HAP-1 (cell line): ENCODE data around the gene WDR36.

Experiments used
- DNase-seq, 2 experiments: peaks; one replicate each; pipeline ENCODE4 v3.0.0-alpha.2; 2016 to 2020; ENCODE audit warnings: low spot score in 2 of 2
- H3K27me3 ChIP-seq: fragments of 250-450 bp; sonication (Bioruptor Pico); 2 replicates; pipeline ENCODE4 v1.5.1; 2020; ENCODE audit warnings: low read depth, mild to moderate bottlenecking, moderate library complexity
- H3K36me3 ChIP-seq: fragments of 250-450 bp; sonication (Bioruptor Pico); replicated peaks from 2 replicates; pipeline ENCODE4 v1.5.1; 2020; ENCODE audit warnings: mild to moderate bottlenecking
- H3K4me1 ChIP-seq: fragments of 250-450 bp; sonication (Bioruptor Pico); 2 replicates; pipeline ENCODE4 v1.5.1; 2020; ENCODE audit warnings: mild to moderate bottlenecking
- H3K4me3 ChIP-seq: fragments of 250-450 bp; sonication (Bioruptor Pico); 2 replicates; pipeline ENCODE4 v1.5.1; 2020; ENCODE audit warnings: mild to moderate bottlenecking, moderate library complexity
- H3K9me3 ChIP-seq: fragments of 250-450 bp; sonication (Bioruptor Pico); 2 replicates; pipeline ENCODE4 v1.5.1; 2020; ENCODE audit warnings: mild to moderate bottlenecking, moderate library complexity
- in situ Hi-C: fragments of 300-500 bp; cut with MboI; formaldehyde crosslinking; loops from 3 replicates; pipeline ENCODE4 v1.14.3; 2020; ENCODE audit warnings: low sequenced_read_pairs, inconsistent platforms, mixed read lengths

The WDR36 gene

DNA sequence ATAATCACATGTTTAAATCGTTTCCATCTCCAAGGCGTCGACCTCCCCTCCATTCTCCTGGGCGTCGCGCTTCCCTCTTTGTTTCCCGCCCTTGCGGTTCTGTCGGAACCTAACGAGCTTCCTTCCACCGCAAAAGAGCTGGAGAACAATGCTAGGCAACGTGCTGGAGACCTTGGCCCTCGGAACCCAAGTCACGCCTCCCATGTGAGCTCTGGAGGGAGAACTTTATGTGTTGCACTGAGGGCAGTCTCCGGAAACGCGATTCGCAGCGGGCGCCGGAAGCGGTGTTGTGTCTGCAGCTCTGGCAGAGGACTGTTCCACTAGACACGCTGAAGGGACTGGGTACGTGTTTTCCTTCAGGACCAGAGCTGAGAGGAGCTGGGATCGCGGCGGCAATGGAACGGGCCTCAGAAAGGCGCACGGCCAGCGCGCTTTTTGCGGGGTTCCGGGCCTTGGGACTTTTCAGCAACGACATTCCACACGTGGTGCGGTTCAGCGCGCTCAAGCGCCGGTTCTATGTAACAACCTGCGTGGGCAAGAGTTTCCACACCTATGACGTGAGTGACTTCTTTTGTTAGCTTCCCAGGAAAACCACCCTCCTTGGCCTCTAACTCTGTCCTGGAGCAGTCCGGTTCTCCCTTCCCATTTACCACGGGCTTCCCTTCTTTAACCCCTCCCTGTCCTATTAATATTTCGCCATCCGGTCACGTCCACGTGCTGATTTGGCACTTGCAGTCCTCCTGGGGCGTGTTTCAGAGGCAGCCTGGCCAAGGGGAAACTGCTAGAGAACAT lies at the start of gene WDR36:
WDR36 (plus strand) TSS at position 287 of the 792 bp plus-strand sequence; CDS start at position 396, 109 bp downstream.
- in situ Hi-C loops: no loop called here
- DNase-seq: peak; percentile 87 to 92
- peaks cover 14% of the 10 kb centered on the region for H3K4me1 ChIP-seq
- no peaks in the 10 kb centered on the region for H3K9me3 ChIP-seq
- H3K4me3 ChIP-seq: peak within 1 kb of the TSS; percentile 94
- peaks cover 24% of the 10 kb centered on the region for H3K36me3 ChIP-seq
- H3K27me3 ChIP-seq: no peaks in the 10 kb centered on the region

DNA sequence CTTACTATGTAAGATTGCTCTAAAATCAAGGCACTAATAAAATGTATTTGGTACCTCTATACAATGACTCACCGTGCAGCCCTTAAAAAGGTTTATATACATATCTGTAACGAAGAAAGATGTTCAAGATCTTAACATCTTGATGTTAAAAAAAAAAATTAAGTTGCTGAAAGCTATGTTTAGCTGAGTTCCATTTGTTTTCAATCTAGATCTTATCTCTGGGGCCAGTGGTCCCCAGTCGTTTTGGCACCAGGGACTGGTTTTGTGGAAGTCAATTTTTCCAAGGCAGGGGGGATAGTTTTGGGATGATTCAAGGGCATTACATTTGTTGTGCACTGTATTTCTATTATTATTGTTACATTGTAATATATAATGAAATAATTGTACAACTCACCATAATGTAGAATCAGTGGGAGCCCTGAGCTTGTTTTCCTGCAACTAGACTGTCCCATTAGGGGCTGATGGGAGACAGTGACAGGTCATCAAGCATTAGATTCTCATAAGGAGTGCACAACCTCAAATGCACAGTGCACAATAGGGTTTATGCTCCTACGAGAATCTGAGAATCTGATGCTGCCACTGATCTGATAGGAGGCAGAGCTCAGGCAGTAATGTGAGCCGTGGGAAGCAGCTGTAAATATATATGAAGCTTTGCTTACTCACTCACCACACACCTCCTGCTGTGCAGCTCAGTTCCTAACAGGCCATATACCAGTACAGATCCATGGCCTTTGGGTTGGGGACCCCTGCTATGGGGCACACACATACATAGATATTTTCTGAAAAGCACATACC lies 48.2 kb upstream of the WDR36 start:
- no peaks in the 10 kb centered on the region for H3K9me3 ChIP-seq
- in situ Hi-C loops: no loop called here
- no peak for DNase-seq
- H3K4me1 ChIP-seq: no peaks in the 10 kb centered on the region
- H3K4me3 ChIP-seq: no peak overlapping the region
- H3K27me3 ChIP-seq: no peaks in the 10 kb centered on the region
- H3K36me3 ChIP-seq: no peaks in the 10 kb centered on the region

DNA sequence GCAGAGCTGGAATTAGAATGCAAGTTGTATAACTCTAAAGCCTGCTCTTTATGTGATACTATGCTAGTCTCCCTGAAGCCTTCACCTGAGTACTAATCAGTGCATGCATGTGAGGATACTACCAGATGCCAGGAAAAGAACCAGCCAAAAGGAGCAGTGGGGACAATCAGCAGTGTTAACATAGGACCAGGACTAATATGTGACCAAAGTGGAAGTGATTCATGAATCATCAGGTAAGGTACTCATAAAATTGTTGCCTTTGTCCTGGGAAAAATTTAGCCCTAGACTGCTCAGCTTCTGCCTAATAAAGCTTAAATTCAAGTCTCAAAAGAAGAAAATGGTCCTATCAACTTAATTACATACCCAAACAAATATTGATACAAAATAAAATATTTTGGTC lies 34.1 kb upstream of the WDR36 start:
- in situ Hi-C loops: loop anchor here (25.0 kb wide), 1 partner anchor 296 kb away; no protein-coding TSS in a partner anchor
- Histone ChIP-seq H3K36me3 (no peaks in the 10 kb centered on the region), H3K4me3 (no peak overlapping the region), H3K27me3 (peaks cover 4% of the 10 kb centered on the region), H3K9me3 (no peaks in the 10 kb centered on the region), H3K4me1 (no peaks in the 10 kb centered on the region)
- DNase-seq: no peak

DNA sequence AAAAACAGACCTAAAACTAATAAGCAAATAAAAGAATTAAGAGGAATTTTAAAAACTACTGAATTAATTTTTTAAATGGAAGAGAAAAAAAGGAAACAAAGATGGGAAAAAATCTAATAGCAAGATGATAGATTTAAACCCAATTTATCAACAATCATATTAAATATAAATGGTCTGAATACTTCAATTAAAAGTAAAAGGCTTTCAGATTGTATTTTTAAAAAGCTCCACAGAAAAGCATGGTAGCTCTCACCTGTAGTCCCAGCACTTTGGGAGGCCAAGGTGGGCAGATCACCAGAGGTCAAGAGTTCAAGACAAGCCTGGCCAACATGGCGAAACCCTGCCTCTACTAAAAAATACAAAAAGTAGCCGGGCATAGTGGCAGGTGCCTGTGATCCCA lies 32.0 kb upstream of the WDR36 start:
- no peaks in the 10 kb centered on the region for H3K9me3 ChIP-seq
- no peak for DNase-seq
- no peak overlapping the region for H3K4me3 ChIP-seq
- peaks cover 3% of the 10 kb centered on the region for H3K27me3 ChIP-seq
- in situ Hi-C loops: loop anchor here (25.0 kb wide), 1 partner anchor 298 kb away; no protein-coding TSS in a partner anchor
- no peaks in the 10 kb centered on the region for H3K4me1 ChIP-seq
- no peaks in the 10 kb centered on the region for H3K36me3 ChIP-seq

DNA sequence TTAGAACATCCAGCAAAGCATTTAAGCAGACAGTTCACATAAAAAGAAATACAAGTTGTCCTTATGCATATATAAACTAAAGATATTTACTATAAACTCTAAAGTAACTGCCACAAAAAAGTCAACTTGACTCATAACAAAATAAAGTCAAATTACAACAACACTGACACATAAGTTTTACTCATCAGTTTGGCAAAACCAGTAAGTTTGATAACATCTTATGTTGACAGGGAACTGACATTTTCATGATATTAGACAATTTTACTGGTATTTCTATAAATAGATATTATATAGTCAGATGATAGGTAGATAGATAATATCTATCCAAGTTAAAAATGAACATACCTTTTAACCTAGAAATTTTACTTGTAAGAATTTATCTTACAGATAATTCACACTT lies 30.5 kb upstream of the WDR36 start:
- Histone ChIP-seq H3K36me3 (no peaks in the 10 kb centered on the region), H3K4me3 (no peak overlapping the region), H3K4me1 (no peaks in the 10 kb centered on the region), H3K9me3 (no peaks in the 10 kb centered on the region), H3K27me3 (no peaks in the 10 kb centered on the region; the same call in 1 of the 2 replicates)
- in situ Hi-C loops: loop anchor here (25.0 kb wide), 1 partner anchor 299 kb away; no protein-coding TSS in a partner anchor
- DNase-seq: no peak

DNA sequence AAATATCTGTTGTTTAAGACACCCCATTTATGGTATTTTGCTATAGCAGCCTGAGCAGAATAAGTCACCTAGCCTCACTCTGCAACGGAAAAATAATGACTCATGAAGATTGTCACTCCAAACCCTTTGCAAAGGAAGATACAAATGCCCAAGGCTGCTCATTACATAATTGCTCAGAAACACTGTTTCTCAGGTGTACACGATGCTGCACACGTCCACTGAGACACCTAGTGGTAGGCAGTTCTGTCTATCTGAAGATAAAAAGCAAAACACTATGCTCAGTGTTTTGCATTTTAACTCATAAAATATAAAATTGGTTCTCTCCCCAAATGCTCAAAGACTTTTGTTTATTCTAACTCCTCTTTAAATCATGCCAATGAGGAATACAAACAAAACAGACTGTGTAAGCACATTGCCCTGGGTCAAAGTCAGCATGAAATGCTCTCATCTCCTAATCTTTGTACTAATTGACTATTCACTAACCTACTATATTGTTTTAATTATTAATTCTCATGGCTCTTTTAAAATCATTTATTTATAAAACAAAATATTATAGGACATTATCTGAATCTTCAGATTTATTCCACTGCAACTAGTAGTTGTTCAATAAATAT lies 28.3 kb upstream of the WDR36 start:
- peak in 1 of 2 experiments; percentile 20 for DNase-seq
- H3K27me3 ChIP-seq: peaks cover 10% of the 10 kb centered on the region
- in situ Hi-C loops: loop anchor here (25.0 kb wide), 1 partner anchor 302 kb away; no protein-coding TSS in a partner anchor
- no peak overlapping the region for H3K4me3 ChIP-seq
- H3K4me1 ChIP-seq: no peaks in the 10 kb centered on the region
- no peaks in the 10 kb centered on the region for H3K36me3 ChIP-seq
- no peaks in the 10 kb centered on the region for H3K9me3 ChIP-seq

DNA sequence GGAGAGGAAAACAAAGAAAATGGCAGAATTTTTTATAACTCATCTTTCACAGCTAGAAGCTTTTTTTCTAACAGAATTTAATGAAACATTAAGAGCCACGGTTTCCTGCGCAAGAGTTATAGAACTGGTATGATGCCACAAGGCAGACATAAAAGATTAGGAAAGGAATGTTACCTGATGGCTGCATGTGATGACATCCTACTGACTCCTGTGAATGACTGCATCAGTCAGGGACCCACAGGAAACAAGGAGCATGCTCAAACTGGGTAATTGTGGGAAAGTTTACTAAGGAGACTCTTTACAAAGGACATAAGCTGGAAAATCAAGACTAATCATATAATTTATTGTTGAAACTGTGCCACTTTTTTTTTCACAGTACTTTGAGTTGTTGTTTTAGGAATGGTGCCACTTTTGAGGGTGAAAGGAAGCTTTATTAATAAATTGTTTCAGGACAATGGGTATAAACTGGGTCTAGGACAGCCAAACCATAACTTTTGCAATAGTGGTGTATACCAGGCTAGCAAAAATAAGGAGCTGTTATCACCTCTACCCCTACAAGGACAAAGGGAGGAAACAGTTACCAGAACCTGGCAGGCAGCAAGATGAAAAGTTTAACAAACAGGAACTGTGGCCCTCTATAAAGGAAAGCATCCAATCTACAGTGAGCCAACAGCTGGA lies 25.7 kb upstream of the WDR36 start:
- in situ Hi-C loops: loop anchor here (25.0 kb wide), 1 partner anchor 304 kb away; no protein-coding TSS in a partner anchor
- Histone ChIP-seq H3K9me3 (no peaks in the 10 kb centered on the region), H3K36me3 (no peaks in the 10 kb centered on the region)

DNA sequence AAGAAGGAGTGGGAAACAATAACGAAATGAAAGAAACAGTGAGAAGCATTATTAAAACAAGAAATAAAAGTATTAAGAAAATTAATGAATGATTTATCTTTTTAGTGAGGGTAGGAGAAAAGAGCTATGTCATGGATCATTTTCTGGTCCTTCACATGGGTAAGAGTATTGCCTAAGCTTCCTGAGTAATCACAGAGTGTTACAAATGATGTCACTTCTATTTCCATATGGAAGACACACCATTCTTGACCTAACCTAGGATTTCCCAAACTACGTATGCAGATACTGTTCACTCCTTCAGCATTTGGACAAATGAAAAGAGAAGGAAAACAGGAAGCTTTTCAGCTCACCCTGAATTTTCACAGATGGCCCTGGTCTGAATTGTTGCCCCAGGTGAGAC lies 23.9 kb upstream of the WDR36 start:
- H3K9me3 ChIP-seq: no peaks in the 10 kb centered on the region
- in situ Hi-C loops: loop anchor here (25.0 kb wide), 1 partner anchor 306 kb away; no protein-coding TSS in a partner anchor
- DNase-seq: no peak
- no peaks in the 10 kb centered on the region for H3K36me3 ChIP-seq
- H3K4me3 ChIP-seq: no peak overlapping the region
- no peaks in the 10 kb centered on the region for H3K4me1 ChIP-seq
- H3K27me3 ChIP-seq: peaks cover 17% of the 10 kb centered on the region

More for the DNA sequence above, 25.7 kb upstream of the WDR36 start:
- no peak overlapping the region for H3K4me3 ChIP-seq
- H3K4me1 ChIP-seq: no peaks in the 10 kb centered on the region
- DNase-seq: no peak
- peaks cover 15% of the 10 kb centered on the region for H3K27me3 ChIP-seq

DNA sequence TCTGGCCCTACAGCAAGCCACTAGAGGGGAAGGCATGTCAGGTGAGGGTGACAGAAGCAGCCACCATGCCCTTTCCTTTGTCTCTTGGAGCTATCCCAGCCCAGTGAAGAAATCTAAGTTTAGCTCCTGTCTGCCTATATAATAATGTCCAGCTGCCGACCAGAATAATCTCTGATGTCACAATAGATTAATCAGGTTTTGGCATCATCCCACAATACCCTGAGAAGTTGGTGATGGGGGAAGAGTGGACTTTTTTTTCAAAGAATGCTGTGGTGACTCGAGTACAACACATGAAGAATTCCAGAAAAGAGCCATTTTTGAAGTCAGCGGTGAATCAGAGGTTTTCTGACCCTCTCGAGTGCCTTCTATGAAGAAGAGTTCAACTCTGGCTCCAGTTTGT lies 22.3 kb upstream of the WDR36 start:
- peaks cover 17% of the 10 kb centered on the region for H3K27me3 ChIP-seq
- in situ Hi-C loops: loop anchor here (25.0 kb wide), 1 partner anchor 308 kb away; no protein-coding TSS in a partner anchor
- H3K4me3 ChIP-seq: no peak overlapping the region

DNA sequence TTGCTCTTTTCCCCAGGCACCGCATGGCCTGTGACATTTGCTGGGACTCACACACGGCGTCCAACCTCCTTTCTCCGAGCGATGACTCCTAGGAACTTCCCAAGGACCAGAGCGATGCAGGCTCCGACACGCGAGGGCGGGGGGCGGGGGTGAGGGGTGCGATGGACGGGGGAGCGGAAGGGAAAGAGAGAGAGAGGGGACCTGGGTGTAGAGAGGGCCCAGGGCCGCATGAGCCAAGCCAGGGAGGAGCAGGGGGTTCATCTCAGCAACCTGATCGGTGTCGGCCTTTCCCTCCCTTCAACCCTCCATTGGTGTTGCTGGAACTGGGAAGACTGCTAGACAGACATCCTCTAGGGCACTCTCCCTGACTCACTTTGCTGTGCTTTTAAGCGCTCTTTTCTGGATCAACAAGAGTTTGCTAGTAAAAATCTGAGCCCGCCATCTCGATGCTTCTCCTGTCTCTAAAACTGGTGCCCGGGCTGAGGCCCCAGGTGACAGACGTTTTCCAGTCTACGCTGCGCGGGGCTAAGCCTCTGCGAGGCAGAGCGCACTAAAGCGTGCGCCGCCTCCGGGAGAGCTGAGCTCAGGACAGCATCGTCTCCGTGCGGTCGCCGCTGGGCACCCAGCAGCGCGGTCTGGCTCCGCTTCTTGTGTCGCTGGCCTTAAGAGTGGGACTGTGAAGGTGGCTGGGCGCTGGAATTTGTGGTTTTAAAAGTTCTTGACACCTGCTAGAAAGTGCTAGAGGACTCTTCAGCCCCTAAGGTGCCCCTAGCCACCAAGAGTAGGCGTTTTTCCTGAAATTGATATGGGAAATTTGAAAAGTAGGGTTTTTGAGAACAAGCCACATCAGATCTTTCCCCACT lies 21.6 kb upstream of the WDR36 start:
- Histone ChIP-seq H3K9me3 (no peaks in the 10 kb centered on the region), H3K36me3 (no peaks in the 10 kb centered on the region), H3K4me3 (no peak overlapping the region), H3K4me1 (peaks cover 2% of the 10 kb centered on the region; the same call in 1 of the 2 replicates), H3K27me3 (peaks cover 17% of the 10 kb centered on the region)
- in situ Hi-C loops: loop anchor here (25.0 kb wide), 1 partner anchor 308 kb away; no protein-coding TSS in a partner anchor
- no peak for DNase-seq

More for the DNA sequence above, 22.3 kb upstream of the WDR36 start:
- H3K9me3 ChIP-seq: no peaks in the 10 kb centered on the region
- no peaks in the 10 kb centered on the region for H3K36me3 ChIP-seq
- no peak for DNase-seq
- peaks cover 2% of the 10 kb centered on the region; the same call in 1 of the 2 replicates for H3K4me1 ChIP-seq

DNA sequence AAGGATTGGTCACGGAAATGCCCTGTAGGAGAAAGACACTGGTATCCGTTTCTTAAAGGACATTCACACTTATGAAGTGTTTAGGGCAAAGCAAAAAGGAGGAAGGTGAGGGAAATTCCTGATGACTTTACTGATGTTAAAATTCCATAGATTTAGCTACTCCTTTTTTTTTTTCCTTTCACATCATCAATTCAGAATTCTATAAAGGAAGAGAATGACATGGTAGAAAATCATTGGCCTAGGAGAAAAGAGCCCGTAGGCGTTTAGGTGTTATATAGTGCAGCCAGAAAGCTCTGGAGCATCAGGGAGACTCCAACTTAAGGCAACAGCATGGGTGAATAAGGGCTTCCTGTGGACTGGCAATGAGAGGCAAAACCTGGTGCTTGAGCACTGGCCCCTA lies 20.7 kb upstream of the WDR36 start, which contains the start of gene TSLP:
TSLP (plus strand) TSS at position 301 of the 400 bp plus-strand sequence. CDS start 178 bp downstream, outside the sequence.
- H3K4me1 ChIP-seq: peaks cover 2% of the 10 kb centered on the region; the same call in 1 of the 2 replicates
- no peaks in the 10 kb centered on the region for H3K36me3 ChIP-seq
- in situ Hi-C loops: loop anchor here (25.0 kb wide), 1 partner anchor 309 kb away; no protein-coding TSS in a partner anchor
- DNase-seq: no peak
- no peak within 1 kb of the TSS for H3K4me3 ChIP-seq
- peaks cover 17% of the 10 kb centered on the region for H3K27me3 ChIP-seq
- H3K9me3 ChIP-seq: no peaks in the 10 kb centered on the region
